ENCODE measurements around the gene ZPR1.
"Not testable (repeated sequence)": the region's sequence is repeated elsewhere in the genome, so short reads cannot be mapped to it uniquely, and the experiment has no call there.

Gene ZPR1

GRCh38 chr11:116787786-116788486 lies at the start of gene ZPR1:
Gene ZPR1 (minus strand): TSS chr11:116788023. CDS start chr11:116787990, 33 bp downstream.
- peak; percentile 80 for DNase-seq

GRCh38 chr11:116836632-116836991 lies 48.8 kb upstream of the ZPR1 start:
- no peak for DNase-seq

- peak; percentile 72 for DNase-seq
Observed at GRCh38 chr11:116835791-116836631, 48.2 kb upstream of the ZPR1 start.

GRCh38 chr11:116835042-116835772 lies 47.4 kb upstream of the ZPR1 start:
- no peak for DNase-seq

- not testable (repeated sequence) for DNase-seq
Observed at GRCh38 chr11:116834535-116835041, 46.8 kb upstream of the ZPR1 start.

- DNase-seq: no peak
Observed at GRCh38 chr11:116833816-116834534, 46.2 kb upstream of the ZPR1 start.

- no peak for DNase-seq
Observed at GRCh38 chr11:116833491-116833815, 45.6 kb upstream of the ZPR1 start.

- DNase-seq: no peak
Observed at GRCh38 chr11:116832350-116833290, 44.8 kb upstream of the ZPR1 start.

GRCh38 chr11:116831790-116832349 lies 44.0 kb upstream of the ZPR1 start:
- no peak for DNase-seq

GRCh38 chr11:116830184-116830912 lies 42.5 kb upstream of the ZPR1 start:
- DNase-seq: no peak

- no peak for DNase-seq
Observed at GRCh38 chr11:116829525-116830183, 41.8 kb upstream of the ZPR1 start, which contains the start of gene APOC3. Gene APOC3 (plus strand): TSS chr11:116829907. CDS start chr11:116830583, 676 bp downstream.

GRCh38 chr11:116828632-116829524 lies 41.1 kb upstream of the ZPR1 start:
- no peak for DNase-seq

GRCh38 chr11:116827461-116827860 lies 39.6 kb upstream of the ZPR1 start:
- DNase-seq: no peak

GRCh38 chr11:116826751-116827431 lies 39.1 kb upstream of the ZPR1 start:
- DNase-seq: no peak

GRCh38 chr11:116825854-116826750 lies 38.3 kb upstream of the ZPR1 start:
- DNase-seq: no peak

- DNase-seq: no peak
Observed at GRCh38 chr11:116825434-116825833, 37.6 kb upstream of the ZPR1 start.
